ENCODE results near the gene RAI1. TPM values are rescaled to one million over a fixed set of nuclear protein-coding genes. Genes with fewer than 3 reads are reported as not detected.

The RAI1 gene
- total RNA-seq, 3 donors from 2014 or later = 12.9 to 29.2 (median 17.0) TPM

- intact Hi-C loops (cut with DNase I, micrococcal nuclease) = loop anchor here in 1 of 2 donors (10.0 kb wide), 1 partner anchor 103 kb away; the partner anchor contains the start of gene RAI1
- TF ChIP-seq CTCF (IDR thresholded peaks at IDR 0.05) = no peak
- no peak for DNase-seq
- Histone ChIP-seq H3K36me3 (ENCODE audit: low read depth) (no peaks in the 10 kb centered on the region), H3K4me1 (ENCODE audit: low read depth) (peaks cover 21% of the 10 kb centered on the region), H3K4me3 (no peak overlapping the region), H3K9me3 (no peaks in the 10 kb centered on the region)
- ATAC-seq = no peak
Measured at GRCh38 chr17:17787568-17787967, 106.3 kb downstream of the RAI1 start.

GRCh38 chr17:17788967-17789366 lies 107.7 kb downstream of the RAI1 start:
- intact Hi-C loops (cut with DNase I, micrococcal nuclease) = loop anchor here in 1 of 2 donors (10.0 kb wide), 1 partner anchor 104 kb away; the partner anchor contains the start of gene RAI1
- Histone ChIP-seq H3K36me3 (ENCODE audit: low read depth) (no peaks in the 10 kb centered on the region), H3K4me3 (no peak overlapping the region), H3K4me1 (ENCODE audit: low read depth) (peaks cover 18% of the 10 kb centered on the region), H3K9me3 (no peaks in the 10 kb centered on the region)
- DNase-seq (no peak), ATAC-seq (no peak)
- TF ChIP-seq CTCF (IDR thresholded peaks at IDR 0.05) = no peak

- peaks cover 13% of the 10 kb centered on the region for H3K4me1 ChIP-seq (ENCODE audit: low read depth)
Measured at GRCh38 chr17:17789410-17789809, 108.2 kb downstream of the RAI1 start.

GRCh38 chr17:17789828-17790636 lies 108.8 kb downstream of the RAI1 start:
- DNase-seq (no peak), ATAC-seq (no peak)
- peaks cover 12% of the 10 kb centered on the region for H3K4me1 ChIP-seq (ENCODE audit: low read depth)
- TF ChIP-seq CTCF (IDR thresholded peaks at IDR 0.05) = no peak
- no peaks in the 10 kb centered on the region for H3K36me3 ChIP-seq (ENCODE audit: low read depth)
- intact Hi-C loops (cut with DNase I, micrococcal nuclease) = loop anchor here in 1 of 2 donors (10.0 kb wide), 1 partner anchor 105 kb away; the partner anchor contains the start of gene RAI1
- H3K4me3 ChIP-seq = no peak overlapping the region
- no peaks in the 10 kb centered on the region for H3K9me3 ChIP-seq

More at GRCh38 chr17:17789410-17789809, 108.2 kb downstream of the RAI1 start:
- no peak for TF ChIP-seq CTCF (IDR thresholded peaks at IDR 0.05)
- H3K4me3 ChIP-seq = no peak overlapping the region
- no peaks in the 10 kb centered on the region for H3K9me3 ChIP-seq
- ATAC-seq = no peak
- no peak for DNase-seq
- no peaks in the 10 kb centered on the region for H3K36me3 ChIP-seq (ENCODE audit: low read depth)
- intact Hi-C loops (cut with DNase I, micrococcal nuclease) = loop anchor here in 1 of 2 donors (10.0 kb wide), 1 partner anchor 105 kb away; the partner anchor contains the start of gene RAI1

GRCh38 chr17:17790637-17791464 lies 109.6 kb downstream of the RAI1 start:
- H3K9me3 ChIP-seq = no peaks in the 10 kb centered on the region
- no peaks in the 10 kb centered on the region for H3K36me3 ChIP-seq (ENCODE audit: low read depth)
- DNase-seq (no peak), ATAC-seq (no peak)
- intact Hi-C loops (cut with DNase I, micrococcal nuclease) = no loop called here
- peaks cover 12% of the 10 kb centered on the region for H3K4me1 ChIP-seq (ENCODE audit: low read depth)
- no peak overlapping the region for H3K4me3 ChIP-seq
- no peak for TF ChIP-seq CTCF (IDR thresholded peaks at IDR 0.05)
